D341Med (cell line): ENCODE measurements around the gene LRRTM3.

Experiments used
- DNase-seq: peaks from one replicate; pipeline ENCODE4 v3.0.0; 2012; ENCODE audit warnings: low spot score

LRRTM3 gene

GRCh38 chr10:66934711-66935110 lies 8.9 kb downstream of the LRRTM3 start:
- no peak for DNase-seq

- no peak for DNase-seq
Measured at GRCh38 chr10:66940965-66941364, 15.1 kb downstream of the LRRTM3 start.

GRCh38 chr10:66941491-66941890 lies 15.7 kb downstream of the LRRTM3 start:
- no peak for DNase-seq

GRCh38 chr10:66942407-66942806 lies 16.6 kb downstream of the LRRTM3 start:
- no peak for DNase-seq

- no peak for DNase-seq
Measured at GRCh38 chr10:66943590-66943989, 17.8 kb downstream of the LRRTM3 start.

GRCh38 chr10:66951896-66952295 lies 26.1 kb downstream of the LRRTM3 start:
- DNase-seq: no peak

- no peak for DNase-seq
Measured at GRCh38 chr10:66958466-66958865, 32.6 kb downstream of the LRRTM3 start.

GRCh38 chr10:66964946-66965345 lies 39.1 kb downstream of the LRRTM3 start:
- no peak for DNase-seq

GRCh38 chr10:66980246-66980815 lies 54.5 kb downstream of the LRRTM3 start:
- DNase-seq: no peak

- DNase-seq: no peak
Measured at GRCh38 chr10:66981361-66982052, 55.7 kb downstream of the LRRTM3 start.

GRCh38 chr10:66982053-66982420 lies 56.2 kb downstream of the LRRTM3 start:
- no peak for DNase-seq

GRCh38 chr10:66982792-66983474 lies 57.1 kb downstream of the LRRTM3 start:
- DNase-seq: no peak

GRCh38 chr10:66983475-66983818 lies 57.6 kb downstream of the LRRTM3 start:
- DNase-seq: no peak

GRCh38 chr10:66990143-66990830 lies 64.5 kb downstream of the LRRTM3 start:
- no peak for DNase-seq

GRCh38 chr10:66996996-66997395 lies 71.2 kb downstream of the LRRTM3 start:
- DNase-seq: no peak

GRCh38 chr10:66999762-67000545 lies 74.1 kb downstream of the LRRTM3 start:
- no peak for DNase-seq

GRCh38 chr10:67004690-67005089 lies 78.9 kb downstream of the LRRTM3 start:
- DNase-seq: no peak

- DNase-seq: no peak
Measured at GRCh38 chr10:67005981-67006380, 80.1 kb downstream of the LRRTM3 start.

GRCh38 chr10:67011480-67011879 lies 85.6 kb downstream of the LRRTM3 start:
- no peak for DNase-seq

GRCh38 chr10:67011981-67012380 lies 86.1 kb downstream of the LRRTM3 start:
- DNase-seq: no peak

- DNase-seq: no peak
Measured at GRCh38 chr10:67015225-67015624, 89.4 kb downstream of the LRRTM3 start.

GRCh38 chr10:67017218-67017617 lies 91.4 kb downstream of the LRRTM3 start:
- DNase-seq: no peak
